NCI-H1048 (cell line): ENCODE measurements around the gene TRIM22.

Experiments used
- DNase-seq: peaks from one replicate; lab custom pipeline; 2025; lab: John Stamatoyannopoulos, UW

The TRIM22 gene

GRCh38 chr11:5746614-5747013 lies 57.0 kb downstream of the TRIM22 start:
- DNase-seq = no peak

GRCh38 chr11:5749836-5750235 lies 60.2 kb downstream of the TRIM22 start:
- no peak for DNase-seq

GRCh38 chr11:5753943-5754342 lies 64.4 kb downstream of the TRIM22 start, which contains the start of gene OR52N4:
Gene OR52N4, plus strand, starts transcription at chr11:5754243. Its CDS starts 498 bp downstream, at chr11:5754741.
- DNase-seq = no peak
